ENCODE results near the gene UGT1A10. TPM values are rescaled to one million over a fixed set of nuclear protein-coding genes. Genes with fewer than 3 reads are reported as not detected.

The UGT1A10 gene
- total and polyA plus RNA-seq, 10 of the 15 experiments (the other 5 are each of a cell fraction or from before 2014, with no cell fraction given) = not detected

GRCh38 chr2:233718552-233718951 is 82.3 kb downstream of the UGT1A10 start, which contains the start of gene UGT1A4 (continued):
- TF ChIP-seq ZBTB40 (IDR thresholded peaks at IDR 0.05; ENCODE audit: borderline replicate concordance) = no peak
- TF ChIP-seq IRF5 (IDR thresholded peaks at IDR 0.05; ENCODE audit: borderline replicate concordance) = no peak
- no peak for TF ChIP-seq ZZZ3 (IDR thresholded peaks at IDR 0.05; ENCODE audit: control insufficient read depth, insufficient read length, low read depth)
- no peak for TF ChIP-seq ZNF622 (IDR thresholded peaks at IDR 0.05)
- TF ChIP-seq HSF1 (IDR thresholded peaks at IDR 0.05; ENCODE audit: low read depth, low read length) = no peak

Measured in GM12878 (cell line).